ENCODE results near the gene OPHN1.
"Not testable (repeated sequence)": the region's sequence is repeated elsewhere in the genome, so short reads cannot be mapped to it uniquely, and the experiment has no call there.

OPHN1 gene

GRCh38 chrX:68139791-68140190 lies 293.5 kb downstream of the OPHN1 start:
- no peak for DNase-seq

- DNase-seq, result no peak
Observed at GRCh38 chrX:68133181-68133580, 300.1 kb downstream of the OPHN1 start.

- no peak for DNase-seq
Observed at GRCh38 chrX:68132749-68133148, 300.5 kb downstream of the OPHN1 start.

- no peak for DNase-seq
Observed at GRCh38 chrX:68121835-68122234, 311.5 kb downstream of the OPHN1 start.

GRCh38 chrX:68121371-68121770 lies 311.9 kb downstream of the OPHN1 start:
- DNase-seq, result no peak

GRCh38 chrX:68115371-68115770 lies 317.9 kb downstream of the OPHN1 start:
- DNase-seq, result no peak

GRCh38 chrX:68114573-68115129 lies 318.6 kb downstream of the OPHN1 start:
- no peak for DNase-seq

GRCh38 chrX:68113837-68114572 lies 319.3 kb downstream of the OPHN1 start:
- DNase-seq, result no peak

- DNase-seq, result no peak
Observed at GRCh38 chrX:68112321-68112720, 321.0 kb downstream of the OPHN1 start.

GRCh38 chrX:68109162-68109561 lies 324.1 kb downstream of the OPHN1 start:
- DNase-seq, result no peak

GRCh38 chrX:68098431-68098830 lies 334.9 kb downstream of the OPHN1 start:
- DNase-seq, result no peak

GRCh38 chrX:68090266-68090665 lies 343.0 kb downstream of the OPHN1 start:
- DNase-seq, result no peak

GRCh38 chrX:68087526-68087925 lies 345.8 kb downstream of the OPHN1 start:
- DNase-seq, result no peak

GRCh38 chrX:68086709-68087108 lies 346.6 kb downstream of the OPHN1 start:
- no peak for DNase-seq

GRCh38 chrX:68084765-68085164 lies 348.5 kb downstream of the OPHN1 start:
- no peak for DNase-seq

- DNase-seq, result no peak
Observed at GRCh38 chrX:68083510-68083909, 349.8 kb downstream of the OPHN1 start.

- no peak for DNase-seq
Observed at GRCh38 chrX:68079961-68080360, 353.3 kb downstream of the OPHN1 start.

- not testable (repeated sequence) for DNase-seq
Observed at GRCh38 chrX:68078801-68079200, 354.5 kb downstream of the OPHN1 start.

- DNase-seq, result no peak
Observed at GRCh38 chrX:68077378-68077777, 355.9 kb downstream of the OPHN1 start.

- no peak for DNase-seq
Observed at GRCh38 chrX:68072041-68072440, 361.3 kb downstream of the OPHN1 start.

GRCh38 chrX:68070119-68070518 lies 363.2 kb downstream of the OPHN1 start:
- DNase-seq, result not testable (repeated sequence)

GRCh38 chrX:68061206-68061535 lies 372.1 kb downstream of the OPHN1 start:
- DNase-seq, result no peak

GRCh38 chrX:68060506-68061205 lies 372.6 kb downstream of the OPHN1 start:
- no peak for DNase-seq

GRCh38 chrX:68059469-68059868 lies 373.8 kb downstream of the OPHN1 start:
- DNase-seq, result no peak
